Ammon's horn (tissue), 1 donor: ENCODE data around the gene PHYH.
"Not testable (repeated sequence)": the region's sequence is repeated elsewhere in the genome, so short reads cannot be mapped to it uniquely, and the experiment has no call there.

Experiments
- DNase-seq: peaks from one replicate; pipeline ENCODE4 v3.0.0-alpha.2; 2016; ENCODE audit warnings: low spot score

The PHYH gene

DNA sequence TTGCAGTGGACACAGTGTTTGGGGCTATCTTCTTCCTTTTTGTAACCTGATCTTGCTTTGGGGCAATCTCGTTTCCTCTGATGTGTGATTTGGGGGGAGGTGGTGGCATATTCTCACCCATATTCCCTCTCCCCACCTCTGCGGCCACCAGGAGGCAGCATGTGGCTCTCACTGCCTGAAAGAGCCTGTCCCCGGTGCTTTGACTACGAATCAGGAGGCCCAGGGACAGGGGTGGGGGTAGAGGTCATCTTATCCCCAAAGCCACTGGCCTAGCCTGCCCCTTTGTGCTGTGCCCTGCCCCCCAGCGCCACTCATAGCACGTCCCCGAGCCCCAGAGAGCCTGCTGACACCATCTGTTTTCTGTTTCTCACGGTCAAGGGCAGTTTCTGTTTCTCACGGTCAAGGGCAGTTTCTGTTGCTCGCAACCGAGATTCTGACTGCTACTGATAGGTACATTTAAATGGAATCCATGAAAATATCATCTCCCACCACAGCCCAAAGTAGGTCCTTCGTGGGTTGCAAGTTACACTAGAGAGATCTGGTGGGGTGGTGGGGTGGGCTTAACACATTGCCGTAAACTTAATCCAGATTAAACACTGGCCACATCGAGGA lies 28.2 kb downstream of the PHYH start:
- DNase-seq, result peak; percentile 29

DNA sequence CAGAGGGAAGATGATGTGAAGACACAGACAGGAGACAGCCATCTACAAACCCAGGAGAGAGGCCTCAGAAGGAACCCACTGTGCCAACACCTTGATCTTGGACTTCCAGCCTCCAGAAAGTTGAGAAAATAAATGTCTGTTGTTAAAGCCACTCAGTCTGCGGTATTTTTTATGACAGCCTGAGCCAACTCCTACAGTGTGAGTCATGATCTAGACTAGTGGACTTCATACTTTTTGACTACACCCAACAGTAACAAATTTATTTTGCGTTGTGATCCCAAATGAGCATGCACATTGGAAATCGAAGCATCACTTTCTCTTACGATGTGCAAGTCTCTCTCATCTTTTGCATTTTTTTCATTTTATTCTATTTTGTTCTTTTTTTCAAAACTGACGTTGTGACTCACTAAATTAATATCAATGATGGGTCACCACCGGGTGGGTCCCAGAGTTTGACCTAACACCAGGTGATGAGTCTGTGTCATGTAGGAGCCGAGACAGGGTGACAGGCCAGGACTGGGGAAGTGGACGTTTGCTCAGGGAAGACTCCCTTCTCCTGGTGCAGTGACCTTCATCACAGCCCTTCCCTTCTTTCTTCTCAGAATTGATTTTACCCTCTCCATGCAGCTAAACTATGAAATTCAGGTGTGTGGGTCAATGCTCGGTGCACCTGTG lies 28.9 kb downstream of the PHYH start:
- no peak for DNase-seq

- DNase-seq, result no peak
Observed at GRCh38 chr10:13268841-13269240, 31.0 kb downstream of the PHYH start.

GRCh38 chr10:13268310-13268709 lies 31.6 kb downstream of the PHYH start:
- no peak for DNase-seq

- no peak for DNase-seq
Observed at GRCh38 chr10:13263591-13263990, 36.3 kb downstream of the PHYH start.

DNA sequence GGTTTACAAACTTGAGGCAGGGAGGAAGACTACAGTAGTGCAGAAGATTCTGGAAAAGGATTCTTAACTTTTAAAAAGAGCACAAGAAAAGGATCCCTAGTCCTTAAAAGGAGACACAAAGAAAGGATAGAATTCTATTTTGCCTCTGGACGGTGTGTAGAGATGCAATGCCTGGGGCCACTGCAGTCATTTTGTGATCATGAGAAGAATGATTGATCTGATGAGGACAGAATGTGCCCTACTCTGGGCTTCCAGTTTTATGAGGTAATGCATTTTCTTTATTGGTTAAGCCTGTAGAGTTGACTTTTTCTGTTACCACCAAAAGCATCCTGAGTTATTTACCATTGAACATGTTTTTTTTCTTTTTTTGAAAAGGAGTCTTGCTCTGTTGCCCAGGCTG lies 37.4 kb downstream of the PHYH start:
- no peak for DNase-seq

- no peak for DNase-seq
Observed at GRCh38 chr10:13257621-13258140, 42.2 kb downstream of the PHYH start.

DNA sequence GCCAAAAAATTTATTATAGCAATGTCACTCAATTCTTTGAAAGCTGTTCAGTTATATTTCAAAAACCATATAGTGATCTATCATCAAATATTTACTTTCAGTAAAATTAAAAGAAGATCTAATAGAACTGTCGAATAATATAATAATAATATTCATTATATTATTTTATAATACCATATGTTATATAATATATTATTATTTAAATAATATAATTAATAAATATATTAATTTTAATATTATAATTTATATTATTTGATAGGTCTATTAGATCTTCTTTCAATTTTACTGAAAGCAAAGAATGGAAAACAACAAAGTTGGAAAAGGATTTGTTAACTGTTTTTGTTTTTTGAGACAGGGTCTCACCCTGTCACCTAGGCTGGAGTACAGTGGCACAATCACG lies 43.2 kb downstream of the PHYH start:
- DNase-seq, result no peak

DNA sequence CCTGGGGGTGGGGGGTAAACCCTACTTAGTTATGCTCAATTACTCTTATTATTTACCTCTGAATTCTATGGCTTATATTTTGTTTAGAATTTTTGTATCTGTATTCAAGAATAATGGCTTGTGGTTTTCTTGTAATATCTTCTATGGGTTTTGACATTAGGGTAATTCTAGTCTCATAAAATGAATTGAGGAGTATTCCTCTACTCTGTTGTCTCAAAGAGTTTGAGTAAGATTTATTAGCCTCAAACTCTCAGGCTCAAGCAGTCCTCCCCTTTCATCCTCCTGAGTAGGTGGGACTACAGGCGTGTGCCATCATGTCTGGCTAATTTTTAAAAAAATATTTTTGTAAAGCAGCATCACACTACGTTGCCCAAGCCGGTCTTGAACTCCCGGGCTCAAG lies 46.1 kb downstream of the PHYH start:
- DNase-seq, result no peak

GRCh38 chr10:13247784-13248183 lies 52.1 kb downstream of the PHYH start:
- no peak for DNase-seq

DNA sequence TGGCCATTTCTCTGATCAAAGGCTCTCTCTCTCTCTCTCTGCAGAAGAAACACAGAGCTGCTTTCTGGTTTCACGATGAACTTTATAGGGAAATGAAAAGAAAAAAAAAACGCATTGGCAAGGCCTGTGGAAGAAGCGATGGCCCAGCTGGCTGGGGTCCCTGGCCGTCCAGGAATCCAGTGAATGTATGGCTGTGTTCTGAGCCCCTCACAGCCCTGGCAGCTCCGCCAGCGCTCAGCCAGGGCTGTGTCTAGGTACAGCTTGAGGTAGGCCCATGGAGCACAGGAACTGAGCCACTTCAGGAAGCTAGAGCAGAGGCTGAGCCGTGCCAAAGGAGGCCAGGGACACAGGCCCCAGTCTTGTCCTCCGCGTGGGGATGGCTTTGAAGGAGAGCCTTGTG lies 52.6 kb downstream of the PHYH start:
- DNase-seq, result no peak

- not testable (repeated sequence) for DNase-seq
Observed at GRCh38 chr10:13242260-13242659, 57.6 kb downstream of the PHYH start.

DNA sequence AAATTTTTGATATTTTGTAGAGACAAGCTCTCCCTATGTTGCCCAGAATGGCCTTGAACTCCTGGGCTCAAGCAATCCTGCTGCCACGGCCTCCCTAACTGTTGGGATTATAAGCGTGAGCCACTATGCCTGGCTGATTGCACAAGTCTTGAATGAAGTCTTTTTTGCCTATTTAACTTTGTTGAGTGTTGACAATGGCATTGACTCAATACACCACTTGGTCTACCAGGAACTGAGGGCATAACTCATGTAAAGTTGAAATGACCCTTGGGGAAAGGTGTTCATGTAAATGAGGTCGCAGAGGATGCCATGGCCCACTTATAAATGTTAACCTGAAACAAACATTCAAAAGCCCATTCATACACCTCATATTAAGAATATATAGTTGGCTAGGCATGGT lies 58.3 kb downstream of the PHYH start:
- no peak for DNase-seq

- no peak for DNase-seq
Observed at GRCh38 chr10:13239923-13240322, 59.9 kb downstream of the PHYH start.

DNA sequence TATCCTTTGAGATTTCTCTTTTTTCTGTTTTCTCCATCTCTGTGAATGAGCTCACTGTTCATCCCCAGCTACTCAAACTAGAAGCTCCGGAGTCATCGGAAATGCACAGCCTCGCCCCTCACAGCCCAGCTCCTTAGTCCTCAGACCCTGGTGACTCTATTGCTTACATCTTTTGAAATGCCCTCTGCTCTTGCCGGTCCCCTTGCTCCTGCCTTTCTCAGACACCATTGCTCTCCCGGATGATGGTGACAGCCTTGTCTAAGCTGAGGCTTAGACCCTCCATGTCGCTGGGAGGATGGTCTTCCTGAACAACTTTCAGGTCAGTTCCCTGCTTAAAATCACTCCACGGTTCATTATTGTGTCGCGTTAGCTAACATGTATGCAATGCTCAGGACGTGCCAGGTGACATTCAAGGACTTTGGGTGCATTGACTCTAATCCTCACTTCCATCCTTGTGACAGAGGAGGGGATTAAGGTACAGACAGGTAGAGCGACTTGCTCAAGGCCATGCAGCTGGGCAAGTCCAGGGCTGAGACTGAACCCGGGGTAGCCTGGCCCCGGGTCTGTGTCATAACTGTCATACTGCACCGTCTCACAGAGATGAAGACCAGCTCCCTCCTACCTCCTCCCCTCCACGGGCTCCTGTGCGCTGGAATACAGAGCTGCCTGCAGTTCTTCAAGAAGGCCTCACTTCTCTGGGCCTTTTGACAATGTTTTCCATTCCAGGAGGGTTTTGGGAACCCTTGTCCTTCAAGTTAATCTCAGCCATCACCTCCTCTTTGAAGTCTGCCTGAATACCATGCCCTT lies 61.4 kb downstream of the PHYH start:
- DNase-seq, result no peak

DNA sequence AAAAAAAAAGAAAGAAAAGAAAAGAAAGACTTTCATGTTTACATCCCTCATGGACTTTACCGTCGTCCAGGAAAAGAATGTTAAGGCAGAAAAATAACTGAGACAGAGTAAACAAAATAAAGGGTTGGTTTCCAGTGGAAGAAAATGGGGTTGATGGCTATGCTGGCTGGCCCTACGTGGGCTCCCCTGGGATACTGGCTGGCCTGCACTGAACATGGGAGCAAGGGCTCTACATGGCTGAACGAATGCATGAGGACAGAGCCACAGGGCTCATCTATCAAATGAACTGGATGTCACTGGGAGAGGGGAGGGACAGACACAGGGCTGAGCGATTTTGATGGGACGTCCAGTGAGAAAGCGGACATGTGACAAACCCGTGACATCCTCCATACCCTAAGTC lies 63.2 kb downstream of the PHYH start:
- DNase-seq, result no peak

GRCh38 chr10:13234736-13235135 lies 65.1 kb downstream of the PHYH start:
- DNase-seq, result not testable (repeated sequence)

DNA sequence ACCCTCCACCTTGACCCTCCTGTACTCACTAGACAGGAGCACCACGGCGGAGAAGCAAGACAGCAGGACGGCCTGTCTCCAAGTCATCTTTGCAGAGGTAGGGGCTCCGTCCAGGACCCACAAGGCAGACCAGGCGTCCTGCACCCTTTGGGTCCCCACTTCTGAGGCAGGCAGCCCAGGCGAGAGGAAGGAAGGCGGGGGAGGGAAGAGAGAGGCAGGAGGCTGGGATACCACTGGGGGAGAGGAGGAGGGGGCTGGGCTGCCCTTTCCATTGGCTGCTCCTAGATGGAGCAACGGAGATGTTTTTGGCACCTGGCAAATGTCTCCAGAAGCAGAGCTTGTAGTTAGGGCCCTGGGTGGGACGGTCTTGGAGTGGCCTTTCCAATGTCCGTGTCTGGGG lies 65.7 kb downstream of the PHYH start, which contains the start of gene UCMA:
UCMA (minus strand) TSS at position 203 of the 400 bp plus-strand sequence; CDS start at position 87, 116 bp downstream.
- no peak for DNase-seq

- no peak for DNase-seq
Observed at GRCh38 chr10:13233358-13233757, 66.5 kb downstream of the PHYH start.

DNA sequence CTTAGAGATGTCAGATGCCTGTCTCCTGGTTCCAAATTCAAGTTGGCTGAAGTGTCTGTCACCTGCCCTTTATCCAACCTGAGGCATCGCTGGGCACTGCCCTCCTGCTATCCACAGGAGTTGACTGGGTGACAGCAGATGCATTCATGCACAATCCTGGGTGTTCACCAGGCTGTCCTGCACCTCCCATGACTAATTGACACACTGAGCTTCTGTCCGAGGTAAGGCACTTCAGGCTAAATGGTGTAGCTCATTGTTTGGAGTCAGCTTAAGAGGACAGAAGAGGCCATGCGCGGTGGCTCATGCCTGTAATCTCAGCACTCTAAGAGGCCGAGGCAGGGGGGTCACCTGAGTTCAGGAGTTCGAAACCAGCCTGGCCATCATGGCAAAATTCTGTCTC lies 68.1 kb downstream of the PHYH start:
- DNase-seq, result no peak

GRCh38 chr10:13231190-13231589 lies 68.7 kb downstream of the PHYH start:
- DNase-seq, result no peak
